GM13977 (cell line): ENCODE measurements around the gene PTN.

Experiments
- DNase-seq: peaks from one replicate; pipeline ENCODE4 v3.0.0; 2012; ENCODE audit warnings: low spot score
- in situ Hi-C: fragments of 300-500 bp; cut with MboI; formaldehyde crosslinking; loops from one replicate; pipeline ENCODE4 v1.12.0; 2022; ENCODE audit warnings: low sequenced_read_pairs, low pct_unique_long_range_greater_than_20kb, mixed read lengths, inconsistent platforms; ENCODE audit not compliant: unreplicated experiment
- TF ChIP-seq, protein P1 (sequence below): IDR thresholded peaks from 2 replicates; pipeline ENCODE4 v1.5.1; 2012; ENCODE audit warnings: mild to moderate bottlenecking, control low read depth; ENCODE audit not compliant: insufficient read depth; ENCODE audit errors: extremely low read depth, missing control alignments

PTN gene

GRCh38 chr7:137366995-137367394 lies 23.5 kb upstream of the PTN start:
- TF ChIP-seq, protein P1, sequence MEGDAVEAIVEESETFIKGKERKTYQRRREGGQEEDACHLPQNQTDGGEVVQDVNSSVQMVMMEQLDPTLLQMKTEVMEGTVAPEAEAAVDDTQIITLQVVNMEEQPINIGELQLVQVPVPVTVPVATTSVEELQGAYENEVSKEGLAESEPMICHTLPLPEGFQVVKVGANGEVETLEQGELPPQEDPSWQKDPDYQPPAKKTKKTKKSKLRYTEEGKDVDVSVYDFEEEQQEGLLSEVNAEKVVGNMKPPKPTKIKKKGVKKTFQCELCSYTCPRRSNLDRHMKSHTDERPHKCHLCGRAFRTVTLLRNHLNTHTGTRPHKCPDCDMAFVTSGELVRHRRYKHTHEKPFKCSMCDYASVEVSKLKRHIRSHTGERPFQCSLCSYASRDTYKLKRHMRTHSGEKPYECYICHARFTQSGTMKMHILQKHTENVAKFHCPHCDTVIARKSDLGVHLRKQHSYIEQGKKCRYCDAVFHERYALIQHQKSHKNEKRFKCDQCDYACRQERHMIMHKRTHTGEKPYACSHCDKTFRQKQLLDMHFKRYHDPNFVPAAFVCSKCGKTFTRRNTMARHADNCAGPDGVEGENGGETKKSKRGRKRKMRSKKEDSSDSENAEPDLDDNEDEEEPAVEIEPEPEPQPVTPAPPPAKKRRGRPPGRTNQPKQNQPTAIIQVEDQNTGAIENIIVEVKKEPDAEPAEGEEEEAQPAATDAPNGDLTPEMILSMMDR: no peak
- in situ Hi-C loops: no loop called here
- DNase-seq: no peak

- no peak for DNase-seq
- TF ChIP-seq, protein P1: no peak
- in situ Hi-C loops: no loop called here
These were observed 20.1 kb upstream of the PTN start for GRCh38 chr7:137363683-137364082.

DNA sequence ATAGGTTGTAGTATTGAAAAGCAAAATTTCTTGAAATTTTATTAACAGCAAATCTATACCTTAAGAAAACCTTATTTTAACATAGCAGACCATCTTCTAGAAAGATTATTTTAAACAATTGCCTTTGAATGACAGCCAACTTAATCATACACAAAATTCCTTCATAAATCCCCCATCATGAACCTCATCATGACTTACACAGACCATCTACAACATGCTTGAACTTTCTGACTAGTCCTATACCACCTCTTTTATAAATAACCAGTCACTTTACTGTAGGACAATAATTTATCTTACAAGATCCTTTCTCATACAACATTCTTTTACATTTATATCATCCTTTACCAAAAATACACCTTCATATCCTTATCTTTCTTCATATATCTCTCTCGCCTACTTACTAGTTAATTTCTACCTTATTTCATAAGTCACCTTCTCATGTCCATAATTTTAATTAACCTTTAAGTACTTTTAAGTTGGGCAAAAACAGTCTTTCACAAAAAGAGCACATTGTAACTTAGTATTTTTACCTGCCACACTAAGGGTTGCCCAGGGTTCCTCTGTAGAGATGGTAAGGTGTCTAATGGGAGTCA lies 16.6 kb upstream of the PTN start:
- in situ Hi-C loops: no loop called here
- TF ChIP-seq, protein P1: no peak
- DNase-seq: no peak

DNA sequence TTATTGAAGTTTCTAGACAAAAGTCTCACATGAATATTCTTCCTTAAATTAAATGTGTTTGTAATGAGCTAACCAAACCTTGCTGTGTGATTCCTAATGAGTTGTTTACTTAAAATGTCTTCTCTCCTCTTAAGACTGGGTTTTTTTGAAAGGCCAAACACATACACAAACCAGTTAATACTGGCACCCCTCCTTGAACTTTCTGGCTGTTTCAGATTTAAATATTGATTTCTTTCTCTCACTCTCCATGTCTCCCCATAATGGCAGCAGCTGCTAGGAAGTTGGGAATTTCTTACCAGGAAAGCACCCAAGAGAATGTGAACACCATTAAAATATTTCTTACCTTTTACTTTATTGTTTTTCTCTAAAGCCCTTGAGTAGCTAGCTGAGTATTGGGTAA lies 11.4 kb upstream of the PTN start:
- no peak for DNase-seq
- in situ Hi-C loops: no loop called here
- TF ChIP-seq, protein P1: no peak

DNA sequence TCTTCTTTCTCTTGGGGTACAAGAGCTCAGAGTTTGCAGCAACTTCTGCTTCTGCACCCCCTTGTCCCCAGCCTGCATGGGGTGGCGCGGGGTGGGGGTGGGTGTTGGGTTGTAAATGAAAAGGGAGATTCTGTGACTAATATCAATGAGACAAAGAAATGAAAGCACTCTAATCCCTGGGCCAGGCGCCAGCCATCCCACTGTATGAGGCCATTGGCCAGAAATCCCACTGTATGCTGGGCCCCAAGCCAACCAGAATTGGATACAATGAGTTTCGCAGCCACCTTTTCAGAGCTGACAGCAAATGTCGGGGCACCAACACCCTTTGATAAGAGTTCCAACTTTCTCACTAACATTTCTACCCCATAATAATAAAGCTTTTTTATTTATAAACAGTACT lies 10.9 kb upstream of the PTN start:
- TF ChIP-seq, protein P1: no peak
- no peak for DNase-seq
- in situ Hi-C loops: no loop called here

GRCh38 chr7:137351941-137352340 lies 8.4 kb upstream of the PTN start:
- TF ChIP-seq, protein P1: no peak
- DNase-seq: no peak
- in situ Hi-C loops: no loop called here
